BE2C (cell line): ENCODE measurements around the gene PRPF38A.
"Not testable (repeated sequence)": the region's sequence is repeated elsewhere in the genome, so short reads cannot be mapped to it uniquely, and the experiment has no call there.

Experiments used
- DNase-seq: peaks from one replicate; pipeline ENCODE4 v3.0.0-alpha.2; 2020
- H3K27me3 ChIP-seq: fragments of 250-450 bp; sonication (Bioruptor Pico); 2 replicates; pipeline ENCODE4 v1.5.1; 2020; ENCODE audit warnings: mild to moderate bottlenecking
- H3K36me3 ChIP-seq: fragments of 250-450 bp; sonication (Bioruptor Pico); 2 replicates; pipeline ENCODE4 v1.5.1; 2020; ENCODE audit warnings: mild to moderate bottlenecking
- H3K4me1 ChIP-seq: fragments of 250-450 bp; sonication (Bioruptor Pico); 2 replicates; pipeline ENCODE4 v1.5.1; 2020
- H3K4me3 ChIP-seq: 2 replicates; pipeline ENCODE4 v1.5.1; 2011; ENCODE audit warnings: low read depth, low read length
- H3K9me3 ChIP-seq: fragments of 250-450 bp; sonication (Bioruptor Pico); 2 replicates; pipeline ENCODE4 v1.5.1; 2020
- CTCF ChIP-seq: IDR thresholded peaks from 2 replicates; pipeline ENCODE4 v1.5.1; 2012; ENCODE audit warnings: mild to moderate bottlenecking, low read depth, low read length

PRPF38A gene

DNA sequence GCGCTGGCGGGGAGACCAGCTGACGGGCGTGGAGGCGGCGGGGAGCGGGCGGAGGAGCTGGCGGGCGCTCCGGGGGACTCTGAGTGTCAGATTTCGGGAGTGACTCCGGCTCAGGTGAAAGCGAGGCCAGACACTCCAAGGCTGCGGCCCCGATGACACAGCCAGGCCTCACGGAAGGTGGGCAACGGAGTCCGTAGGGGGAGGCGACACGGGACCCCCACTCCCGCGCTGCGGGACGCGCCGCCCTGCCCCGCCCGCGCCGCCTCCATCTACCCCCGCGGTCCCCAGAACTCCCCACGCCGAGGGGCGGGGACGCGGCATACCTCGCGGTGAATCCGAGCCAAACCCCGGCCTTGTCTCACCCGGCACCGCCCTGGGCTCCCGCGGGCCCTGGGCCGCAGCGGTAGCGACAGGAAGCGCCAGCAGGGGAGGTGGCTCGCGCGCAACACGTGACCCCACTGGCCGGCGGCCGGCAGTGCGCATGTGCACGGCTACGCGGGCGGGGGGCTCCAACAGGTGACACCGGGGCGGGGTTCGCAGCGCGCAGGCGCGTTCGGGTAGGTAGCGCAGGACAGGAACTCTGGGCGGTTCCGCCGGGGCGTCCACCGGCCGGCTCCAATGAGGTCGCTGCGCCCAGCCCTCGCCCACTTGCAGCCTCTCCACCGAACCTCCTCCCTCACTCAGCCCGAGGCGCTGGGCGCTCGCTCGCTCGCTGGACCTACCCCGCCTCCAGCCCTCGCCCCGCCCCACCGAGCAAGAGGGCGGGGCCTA, 38.5 kb upstream of the PRPF38A start, which contains the start of gene CC2D1B:
Gene CC2D1B (minus strand): TSS at position 460 of the 771 bp plus-strand sequence. CDS start 1,585 bp downstream, outside the sequence.
- no peak for TF ChIP-seq CTCF
- peak; percentile 96 for DNase-seq
- Histone ChIP-seq H3K9me3 (no peaks in the 10 kb centered on the region), H3K27me3 (no peaks in the 10 kb centered on the region), H3K36me3 (no peaks in the 10 kb centered on the region), H3K4me3 (peak within 1 kb of the TSS; percentile 76), H3K4me1 (no peaks in the 10 kb centered on the region)

- H3K4me1 ChIP-seq = no peaks in the 10 kb centered on the region
- no peak for DNase-seq
- no peak for TF ChIP-seq CTCF
- H3K9me3 ChIP-seq = no peaks in the 10 kb centered on the region
- H3K27me3 ChIP-seq = no peaks in the 10 kb centered on the region
- H3K4me3 ChIP-seq = peak overlapping the region; percentile 76
- no peaks in the 10 kb centered on the region for H3K36me3 ChIP-seq
These were observed 37.9 kb upstream of the PRPF38A start for GRCh38 chr1:52366517-52366827.

GRCh38 chr1:52367272-52367671, 37.1 kb upstream of the PRPF38A start:
- Histone ChIP-seq H3K9me3 (no peaks in the 10 kb centered on the region), H3K4me1 (no peaks in the 10 kb centered on the region), H3K36me3 (no peaks in the 10 kb centered on the region), H3K4me3 (no peak overlapping the region), H3K27me3 (no peaks in the 10 kb centered on the region)
- TF ChIP-seq CTCF = no peak
- no peak for DNase-seq

GRCh38 chr1:52368383-52369172, 35.8 kb upstream of the PRPF38A start:
- TF ChIP-seq CTCF = no peak
- DNase-seq = peak; percentile 62
- peak overlapping the region; percentile 51 for H3K4me3 ChIP-seq
- no peaks in the 10 kb centered on the region for H3K27me3 ChIP-seq
- H3K4me1 ChIP-seq = no peaks in the 10 kb centered on the region
- no peaks in the 10 kb centered on the region for H3K9me3 ChIP-seq
- no peaks in the 10 kb centered on the region for H3K36me3 ChIP-seq

- not testable (repeated sequence) for DNase-seq, H3K36me3 ChIP-seq
These were observed 34.6 kb upstream of the PRPF38A start for GRCh38 chr1:52369851-52370250.

GRCh38 chr1:52385376-52385775, 19.0 kb upstream of the PRPF38A start:
- Histone ChIP-seq H3K27me3 (no peaks in the 10 kb centered on the region), H3K4me1 (no peaks in the 10 kb centered on the region), H3K9me3 (no peaks in the 10 kb centered on the region), H3K36me3 (peaks cover 6% of the 10 kb centered on the region), H3K4me3 (no peak overlapping the region)
- no peak for TF ChIP-seq CTCF
- DNase-seq = no peak

More at GRCh38 chr1:52369851-52370250, 34.6 kb upstream of the PRPF38A start:
- not testable (repeated sequence) for H3K27me3 ChIP-seq, H3K4me3 ChIP-seq, H3K9me3 ChIP-seq, H3K4me1 ChIP-seq
